ENCODE results near the gene TUT4.

- TF ChIP-seq REST (IDR thresholded peaks at IDR 0.05; ENCODE audit: insufficient read depth in 1 of 2, low read depth in 2 of 2, low read length in 2 of 2) (no peak), SIN3A (IDR thresholded peaks at IDR 0.05; ENCODE audit: borderline replicate concordance, insufficient read depth, low read length) (no peak), POLR2AphosphoS5 (IDR thresholded peaks at IDR 0.05; ENCODE audit: low read depth, low read length) (no peak)
These were observed 47.8 kb upstream of the TUT4 start for GRCh38 chr1:52600533-52601179.

Measured in PFSK-1 (cell line).